IMR-90 (cell line): ENCODE measurements around the gene NAT14. TPM values are rescaled to one million over a fixed set of nuclear protein-coding genes. Genes with fewer than 3 reads are reported as not detected.

Source experiments
- ATAC-seq: fragments of 200-7000 bp; cut with Tn5 transposase; 2 replicates; pipeline ENCODE4 v1.9.1; 2020; ENCODE audit warnings: low read depth, mild to moderate bottlenecking, moderate library complexity
- BruUV-seq: library from RNA; stranded (reverse); fragments of 400-500 nt; replicated peaks from 2 replicates; lab custom pipeline; 2021; lab: Mats Ljungman, UMichigan
- CTCF ChIA-PET: fragments of 300-600 bp; formaldehyde crosslinking; extraction: SDS; loops from one replicate; lab custom pipeline; 2021; ENCODE audit warnings: antibody characterized with exemption; lab: Yijun Ruan, JAX
- POLR2A ChIA-PET: fragments of 300-600 bp; sonication (Branson Sonifier 250); formaldehyde crosslinking; loops from one replicate; lab custom pipeline; 2022; ENCODE audit warnings: antibody characterized with exemption; ENCODE audit not compliant: unreplicated experiment; lab: Charles Lee
- DNase-seq: peaks from one replicate; pipeline ENCODE4 v3.0.0; 2013
- H2AFZ ChIP-seq: replicated peaks from 2 replicates; pipeline ENCODE3; 2013; ENCODE audit warnings: low read length, mild to moderate bottlenecking; ENCODE audit not compliant: poor library complexity
- H2AK5ac ChIP-seq: 2 replicates; pipeline ENCODE4 v1.6.1; 2013; ENCODE audit warnings: low read depth, low read length, inconsistent platforms
- H2AK9ac ChIP-seq: replicated peaks from 2 replicates; pipeline ENCODE3; 2013; ENCODE audit warnings: mild to moderate bottlenecking, low read depth, low read length, moderate library complexity; ENCODE audit not compliant: poor library complexity
- H2BK120ac ChIP-seq: 2 replicates; pipeline ENCODE4 v1.6.1; 2013; ENCODE audit warnings: low read depth, low read length, inconsistent platforms
- H2BK15ac ChIP-seq: 3 replicates; pipeline ENCODE4 v1.6.1; 2013; ENCODE audit warnings: low read depth, low read length, inconsistent platforms
- H2BK20ac ChIP-seq: 2 replicates; pipeline ENCODE4 v1.6.1; 2013; ENCODE audit warnings: low read depth, mild to moderate bottlenecking, inconsistent platforms, low read length, moderate library complexity
- H2BK5ac ChIP-seq: 2 replicates; pipeline ENCODE4 v1.6.1; 2013; ENCODE audit warnings: mild to moderate bottlenecking, low read depth, low read length, inconsistent platforms; ENCODE audit not compliant: poor library complexity, severe bottlenecking
- H3K14ac ChIP-seq: replicated peaks from 2 replicates; pipeline ENCODE4 v1.6.1; 2013; ENCODE audit warnings: low read depth, low read length, inconsistent platforms
- H3K18ac ChIP-seq: 2 replicates; pipeline ENCODE4 v1.6.1; 2013; ENCODE audit warnings: low read depth, low read length, control low read depth
- H3K23ac ChIP-seq: 2 replicates; pipeline ENCODE4 v1.6.1; 2013; ENCODE audit warnings: low read depth, low read length, inconsistent platforms
- H3K27ac ChIP-seq: 2 replicates; pipeline ENCODE4 v1.5.1; 2013; ENCODE audit warnings: mild to moderate bottlenecking, control low read depth, low read length; ENCODE audit not compliant: insufficient read depth
- H3K27me3 ChIP-seq: 2 replicates; pipeline ENCODE4 v1.6.1; 2013; ENCODE audit warnings: low read length; ENCODE audit not compliant: control insufficient read depth, insufficient read depth
- H3K36me3 ChIP-seq: 2 replicates; pipeline ENCODE4 v1.6.1; 2013; ENCODE audit warnings: low read length, mixed read lengths; ENCODE audit not compliant: control insufficient read depth, insufficient read depth
- H3K4ac ChIP-seq: 2 replicates; pipeline ENCODE4 v1.6.1; 2013; ENCODE audit warnings: low read depth, low read length, inconsistent platforms
- H3K4me1 ChIP-seq: 2 replicates; pipeline ENCODE4 v1.6.1; 2013; ENCODE audit warnings: low read length, mixed read lengths; ENCODE audit not compliant: control insufficient read depth, insufficient read depth
- H3K4me2 ChIP-seq: 2 replicates; pipeline ENCODE4 v1.6.1; 2013; ENCODE audit warnings: low read depth, mild to moderate bottlenecking, control low read depth, low read length, moderate library complexity
- H3K4me3 ChIP-seq: 2 replicates; pipeline ENCODE4 v1.5.1; 2013; ENCODE audit warnings: low read depth, mild to moderate bottlenecking, control low read depth, low read length, moderate library complexity; ENCODE audit not compliant: insufficient read depth
- H3K56ac ChIP-seq: 2 replicates; pipeline ENCODE4 v1.6.1; 2013; ENCODE audit warnings: low read length, inconsistent platforms; ENCODE audit not compliant: insufficient read depth; ENCODE audit errors: extremely low read depth
- H3K79me1 ChIP-seq, 2 experiments: 2 replicates each; pipeline ENCODE4 v1.6.1; 2013; ENCODE audit warnings: low read length in 2 of 2, inconsistent platforms in 1 of 2, low read depth in 1 of 2
- H3K9ac ChIP-seq: 2 replicates; pipeline ENCODE4 v1.6.1; 2013; ENCODE audit warnings: low read depth, low read length, control low read depth
- H3K9me1 ChIP-seq: 2 replicates; pipeline ENCODE4 v1.6.1; 2013; ENCODE audit warnings: low read length, inconsistent platforms; ENCODE audit not compliant: insufficient read depth
- H3K9me3 ChIP-seq: 2 replicates; pipeline ENCODE4 v1.6.1; 2013; ENCODE audit warnings: low read length; ENCODE audit not compliant: control insufficient read depth, insufficient read depth
- H4K20me1 ChIP-seq: 2 replicates; pipeline ENCODE4 v1.6.1; 2013; ENCODE audit warnings: low read length, inconsistent platforms; ENCODE audit not compliant: insufficient read depth
- H4K5ac ChIP-seq: 2 replicates; pipeline ENCODE4 v1.6.1; 2013; ENCODE audit warnings: mild to moderate bottlenecking, low read depth, low read length, control low read depth
- H4K8ac ChIP-seq, 2 experiments: 2 replicates each; pipeline ENCODE4 v1.6.1; 2013; ENCODE audit warnings: low read depth in 2 of 2, low read length in 2 of 2, control low read depth in 1 of 2, inconsistent platforms in 1 of 2
- H4K91ac ChIP-seq: 2 replicates; pipeline ENCODE4 v1.6.1; 2013; ENCODE audit warnings: low read depth, low read length, inconsistent platforms; ENCODE audit not compliant: insufficient read depth
- BHLHE40 ChIP-seq: fragments of 150-350 bp; IDR thresholded peaks from 2 replicates; pipeline ENCODE4 v1.6.1; 2016; ENCODE audit warnings: mild to moderate bottlenecking, low read depth, low read length
- MAZ ChIP-seq: IDR thresholded peaks from 2 replicates; pipeline ENCODE4 v1.6.1; 2012; ENCODE audit warnings: low read depth, mild to moderate bottlenecking, low read length, improper control_type of control experiment, moderate library complexity, borderline replicate concordance
- NFE2L2 ChIP-seq: fragments of 150-350 bp; IDR thresholded peaks from 2 replicates; pipeline ENCODE4 v1.6.1; 2016; ENCODE audit warnings: low read depth, mild to moderate bottlenecking, low read length
- POLR2A ChIP-seq: IDR thresholded peaks from 2 replicates; pipeline ENCODE4 v1.6.1; 2012; ENCODE audit warnings: mild to moderate bottlenecking, low read depth, low read length
- SMC3 ChIP-seq: fragments of 150-350 bp; IDR thresholded peaks from 2 replicates; pipeline ENCODE4 v1.6.1; 2016; ENCODE audit warnings: low read depth, mild to moderate bottlenecking, antibody characterized with exemption, low read length, moderate library complexity
- WGBS, 2 experiments: methylation state at CpG; one replicate each; pipeline versions ENCODE4 v1.1.5 to v1.1.7; 2013; ENCODE audit warnings: missing lambda C conversion rate in 2 of 2; ENCODE audit not compliant: insufficient read length in 1 of 2; ENCODE audit errors: extremely low coverage in 2 of 2; 5-methylcytosine and 5-hydroxymethylcytosine counted together
- dilution Hi-C: fragments of 300-500 bp; cut with HindIII; formaldehyde crosslinking; loops from one replicate; pipeline ENCODE4 v1.14.3; 2018; ENCODE audit warnings: low sequenced_read_pairs; ENCODE audit not compliant: unreplicated experiment
- in situ Hi-C: fragments of 300-500 bp; cut with MboI; formaldehyde crosslinking; loops from 3 replicates; pipeline ENCODE4 v1.14.3; 2019; ENCODE audit warnings: low sequenced_read_pairs, inconsistent platforms, mixed read lengths
- intact Hi-C: fragments of 100-400 bp; cut with micrococcal nuclease; formaldehyde crosslinking; loops from 2 replicates; pipeline ENCODE4 v1.10.0; 2022
- polyA plus RNA-seq, 3 experiments: library from polyadenylated mRNA; depleted of rRNA; stranded (reverse); fragments of >200 nt; gene quantifications; 2 replicates each; pipeline ENCODE4 v1.2.3, GENCODE V29; 2012; ENCODE audit warnings: low replicate concordance in 1 of 3
- total RNA-seq: library from RNA; depleted of rRNA; stranded (reverse); fragments of >200 nt; gene quantifications from 2 replicates; pipeline ENCODE4 v1.2.3, GENCODE V29; 2012

The NAT14 gene
- total and polyA plus RNA-seq, 2 of the 4 experiments (the other 2 are of a cell fraction) = 4.3 to 41.2 TPM

- peaks cover 4% of the 10 kb centered on the region; the same call in 1 of the 2 replicates for H3K36me3 ChIP-seq
- peak overlapping the region; percentile 94 for H2BK5ac ChIP-seq
- no peaks in the 10 kb centered on the region for H4K20me1 ChIP-seq
- peak overlapping the region; percentile 65 for H3K27ac ChIP-seq
- H2BK15ac ChIP-seq = no peak overlapping the region
- H3K9me3 ChIP-seq = no peaks in the 10 kb centered on the region
- H3K14ac ChIP-seq = peak overlapping the region; percentile 87
- H3K23ac ChIP-seq = peak overlapping the region; percentile 53
- peak overlapping the region; percentile 63 for H3K4me2 ChIP-seq
- H2AK9ac ChIP-seq = peak overlapping the region; percentile 94
- H3K79me1 ChIP-seq = peaks cover 0 to 17% of the 10 kb centered on the region in 2 experiments
- peak overlapping the region; percentile 67; the same call in 1 of the 2 replicates for H3K9ac ChIP-seq
- intact Hi-C loops = no loop called here
- H4K8ac ChIP-seq = peak overlapping the region; percentile 15 to 82; a peak in 3 of 4 replicates
- H3K9me1 ChIP-seq = peaks cover 3% of the 10 kb centered on the region
- CTCF ChIA-PET = interaction anchor here (0.7 to 3.1 kb wide), 2 partner anchors 10 to 76 kb away, joined by 3 to 16 read pairs; no protein-coding TSS in a partner anchor
- WGBS, 2 experiments = 67% methylated on average over 1 of the region's 22 CpGs; no CpG with 5 or more reads in 1 of the 2 experiments
- H2AK5ac ChIP-seq = peak overlapping the region; percentile 65
- H3K56ac ChIP-seq = no peak overlapping the region
- BruUV-seq = no TSS peak
- H3K4me3 ChIP-seq = peak overlapping the region; percentile 18; the same call in 1 of the 2 replicates
- H3K27me3 ChIP-seq = no peaks in the 10 kb centered on the region
- peak overlapping the region; percentile 88 for H4K91ac ChIP-seq
- H3K4me1 ChIP-seq = peaks cover 16% of the 10 kb centered on the region
- peak overlapping the region; percentile 47 for H2BK120ac ChIP-seq
- in situ Hi-C loops = loop anchor here (25.0 kb wide), 1 partner anchor 1032 kb away; the partner anchor contains the start of genes CDC42EP5 and LENG9
- POLR2A ChIA-PET = interaction anchor here (0.8 kb wide), 1 partner anchor 10 kb away, joined by 3 read pairs; no protein-coding TSS in a partner anchor
- peak overlapping the region; percentile 49 for H3K18ac ChIP-seq
- DNase-seq (peak; percentile 75), ATAC-seq (peak; percentile 54)
- H4K5ac ChIP-seq = peak overlapping the region; percentile 83
- H3K4ac ChIP-seq = peak overlapping the region; percentile 82
- dilution Hi-C loops = no loop called here
- peak overlapping the region; percentile 35; the same call in 1 of the 2 replicates for H2BK20ac ChIP-seq
- H2AFZ ChIP-seq = peak overlapping the region; percentile 93
- TF ChIP-seq SMC3 (no peak), MAZ (peak; percentile 78; the same call in 1 of the 2 replicates), POLR2A (peak; percentile 51; the same call in 1 of the 2 replicates), NFE2L2 (no peak), BHLHE40 (0 out of 2 replicates have a peak, but pooled peaks have one; percentile 17)
Observed at GRCh38 chr19:55494172-55494761, 9.3 kb downstream of the NAT14 start.
